ENCODE results near the gene RAB11A.

The RAB11A gene

DNA sequence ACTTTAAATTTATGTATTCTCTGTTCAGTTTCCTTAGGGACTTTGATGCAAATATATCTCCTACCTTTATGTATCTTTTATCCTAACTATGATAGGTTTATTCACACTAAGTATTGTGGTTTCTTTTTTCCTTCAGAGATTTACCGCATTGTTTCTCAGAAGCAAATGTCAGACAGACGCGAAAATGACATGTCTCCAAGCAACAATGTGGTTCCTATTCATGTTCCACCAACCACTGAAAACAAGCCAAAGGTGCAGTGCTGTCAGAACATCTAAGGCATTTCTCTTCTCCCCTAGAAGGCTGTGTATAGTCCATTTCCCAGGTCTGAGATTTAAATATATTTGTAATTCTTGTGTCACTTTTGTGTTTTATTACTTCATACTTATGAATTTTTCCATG, 18.3 kb downstream of the RAB11A start:
- DNase-seq = no peak

DNA sequence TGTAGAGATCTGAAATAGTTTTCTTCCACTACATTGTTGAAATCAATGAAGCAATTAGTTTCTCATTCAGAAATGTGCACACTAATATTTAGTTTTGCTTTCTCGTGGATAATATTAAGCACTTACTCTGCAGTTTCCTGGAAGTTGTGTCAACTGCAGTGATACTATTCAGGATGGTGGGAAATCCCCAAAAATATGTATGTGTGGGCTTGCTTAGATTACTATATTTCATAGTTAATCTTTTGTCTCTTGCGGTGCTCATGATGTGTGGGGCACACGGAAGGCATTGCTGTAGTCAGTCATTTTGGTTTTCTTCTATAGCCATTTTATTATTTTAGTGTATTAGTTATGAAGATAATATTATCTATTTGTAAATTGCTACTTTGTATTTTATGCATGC, 19.7 kb downstream of the RAB11A start:
- DNase-seq = no peak

DNA sequence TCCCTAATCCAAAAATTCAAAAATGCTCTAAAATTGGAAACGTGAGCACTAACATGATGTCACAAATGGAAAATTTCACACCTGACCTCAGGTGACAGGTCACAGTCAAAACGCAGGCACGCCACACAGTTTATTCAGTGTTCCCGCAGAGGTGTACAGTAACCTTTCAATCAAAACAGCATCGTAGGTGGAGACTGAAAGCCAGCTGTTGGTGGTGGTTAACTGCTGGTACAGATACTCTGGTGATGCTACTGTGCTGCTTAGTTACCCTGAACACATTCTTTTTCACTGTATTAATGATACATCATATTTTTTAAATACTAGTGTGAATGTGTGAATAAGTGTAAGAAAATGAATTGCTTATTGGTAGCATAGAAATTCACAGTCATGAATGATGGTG, 23.8 kb downstream of the RAB11A start:
- DNase-seq = no peak

DNA sequence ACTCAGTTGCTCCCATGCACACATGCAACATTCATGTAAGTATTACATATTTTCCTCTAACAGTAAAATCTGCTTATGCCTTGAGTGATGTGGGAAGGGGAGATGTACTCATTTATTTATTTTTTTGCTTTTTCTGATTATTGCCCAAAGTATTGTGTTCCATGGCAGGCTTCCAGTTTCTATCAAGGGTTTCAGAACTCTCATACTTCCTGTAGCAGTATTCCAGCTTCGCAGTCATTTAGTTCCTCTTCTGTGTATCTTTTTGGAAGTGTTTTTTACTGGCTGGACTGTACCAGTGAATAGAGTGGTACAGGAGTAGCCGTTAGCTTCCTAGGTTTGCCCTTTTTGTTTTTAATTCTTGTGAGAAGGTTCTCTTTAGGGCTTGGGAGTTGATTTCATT, 26.9 kb downstream of the RAB11A start:
- no peak for DNase-seq

DNA sequence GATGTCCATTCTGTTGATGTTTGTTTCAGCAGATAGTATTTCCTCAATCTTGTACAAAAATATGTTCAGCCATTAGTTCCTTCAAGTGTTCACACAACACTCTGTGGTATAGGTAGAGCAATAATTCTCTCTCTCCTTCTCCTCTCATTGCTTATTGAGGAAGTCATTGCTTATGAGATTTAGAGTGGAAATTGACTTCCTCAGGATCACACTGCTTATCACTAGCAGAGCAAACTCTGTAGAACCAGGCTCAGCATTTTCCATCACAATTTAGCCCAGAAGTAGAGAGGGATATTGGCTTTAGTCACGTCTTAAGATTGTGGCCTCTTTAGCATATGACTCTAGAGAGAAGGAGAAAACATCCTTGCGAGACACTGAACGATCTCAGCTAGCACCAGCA, 31.2 kb downstream of the RAB11A start:
- DNase-seq = no peak

DNA sequence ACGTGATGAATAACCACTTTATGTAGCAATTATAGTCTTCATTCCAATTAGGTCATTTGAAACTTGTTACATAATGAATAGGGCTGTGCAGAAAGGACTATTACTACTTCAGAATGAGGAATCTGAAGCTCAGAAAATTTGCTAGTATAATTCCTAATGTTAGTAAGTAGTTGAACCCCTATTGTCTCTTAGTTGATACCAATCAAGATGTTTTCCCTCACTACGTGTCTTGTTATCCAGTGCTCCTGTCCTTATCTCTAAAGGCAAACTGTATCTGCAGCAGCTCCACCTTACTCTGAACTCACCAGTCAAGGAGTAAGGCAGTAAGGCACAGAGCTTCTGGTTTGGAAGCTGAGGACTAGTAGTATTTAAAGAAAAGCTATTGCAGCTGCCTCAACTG, 32.0 kb downstream of the RAB11A start:
- DNase-seq = no peak

DNA sequence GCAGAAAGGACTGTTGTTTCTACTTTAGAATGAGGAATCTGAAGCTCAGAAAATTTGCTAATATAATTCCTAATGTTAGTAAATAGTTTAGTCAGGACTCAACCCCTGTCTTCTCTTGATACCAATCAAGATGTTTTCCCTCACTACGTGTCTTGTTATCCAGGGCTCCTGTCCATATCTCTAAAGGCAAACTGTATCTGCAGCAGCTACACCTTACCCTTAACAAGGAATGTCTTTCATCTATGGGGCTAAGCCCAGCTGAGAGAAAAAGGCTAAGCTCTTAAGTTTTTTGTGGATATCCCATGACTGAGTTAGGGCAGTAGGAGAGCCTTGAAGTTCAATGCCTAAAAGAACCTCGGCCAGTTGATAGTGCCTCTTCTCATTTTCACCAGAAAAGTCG, 32.5 kb downstream of the RAB11A start:
- DNase-seq = no peak

DNA sequence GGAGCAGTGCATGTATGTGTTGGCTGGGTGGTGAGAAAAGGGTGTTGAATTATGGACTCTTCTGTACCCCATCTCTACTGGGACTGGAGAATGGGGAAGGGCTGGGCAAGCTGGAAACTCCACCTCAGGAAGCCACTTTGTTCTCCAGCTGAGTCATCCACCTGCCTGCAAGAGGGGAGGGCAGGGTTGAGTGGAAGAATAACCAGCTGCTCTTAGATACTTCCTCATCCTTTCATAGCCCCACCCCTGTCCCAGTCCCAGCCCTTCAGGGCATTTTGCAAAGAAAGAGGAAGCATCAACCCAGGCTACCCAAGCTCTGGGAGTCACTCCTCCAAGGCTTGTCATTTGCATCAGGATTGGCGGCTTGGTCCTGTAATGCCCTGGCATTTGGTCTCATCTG, 33.1 kb downstream of the RAB11A start:
- peak; percentile 91 for DNase-seq

DNA sequence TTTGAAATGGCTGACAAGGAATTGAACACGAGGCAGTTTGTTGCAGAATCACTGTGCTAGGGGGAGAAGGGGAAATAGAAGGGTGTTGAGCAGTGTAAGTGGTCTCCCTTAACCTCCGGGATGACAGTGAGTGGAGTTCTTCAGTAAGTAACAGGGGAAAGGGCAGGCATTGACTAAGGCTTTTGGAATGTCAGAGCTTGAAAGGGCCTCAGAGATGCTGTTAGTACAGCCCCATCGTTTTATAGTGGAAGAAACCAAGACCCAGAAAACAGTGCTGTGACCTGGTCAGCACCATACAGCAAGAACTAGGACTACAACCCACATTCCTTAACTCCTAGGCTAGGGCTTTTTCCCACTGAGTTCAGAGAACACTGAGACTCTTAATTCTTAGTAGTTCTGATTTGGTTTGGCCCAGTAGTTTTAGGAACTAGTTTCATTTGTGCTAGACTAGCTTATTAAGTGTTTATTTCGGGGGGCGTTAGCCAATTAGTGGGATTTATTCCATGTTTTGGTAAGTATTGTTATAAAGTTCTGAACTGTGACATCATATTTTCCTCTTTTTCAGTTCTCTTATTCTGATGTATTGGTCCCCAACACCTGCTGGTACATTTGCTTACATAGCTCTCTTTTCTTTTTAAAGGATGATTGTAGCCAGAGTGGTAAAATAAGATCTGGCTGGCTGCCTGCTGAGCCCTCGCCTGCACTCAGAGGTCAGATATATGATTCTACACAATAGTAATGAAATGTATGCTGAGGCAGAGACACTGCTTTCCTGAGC, 34.2 kb downstream of the RAB11A start:
- no peak for DNase-seq

DNA sequence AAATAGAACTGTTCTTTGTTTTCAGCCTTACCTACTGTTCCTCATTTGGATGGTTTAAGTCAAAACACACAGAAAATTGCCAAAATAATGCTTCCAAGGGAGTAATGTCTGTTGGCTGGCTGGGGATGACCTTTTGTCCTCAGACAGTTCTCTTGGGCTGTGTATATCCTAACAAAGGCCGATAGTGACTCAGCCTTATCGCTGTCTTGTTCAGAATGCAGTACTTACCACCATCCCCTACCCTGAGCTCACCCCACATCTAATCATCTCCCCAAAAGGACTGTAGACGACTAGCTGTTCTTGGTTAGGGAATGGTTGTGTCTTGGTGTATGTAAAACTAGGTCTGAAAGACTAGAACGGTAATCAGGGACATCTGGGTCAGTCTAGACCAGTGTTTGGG, 35.0 kb downstream of the RAB11A start:
- DNase-seq = no peak

DNA sequence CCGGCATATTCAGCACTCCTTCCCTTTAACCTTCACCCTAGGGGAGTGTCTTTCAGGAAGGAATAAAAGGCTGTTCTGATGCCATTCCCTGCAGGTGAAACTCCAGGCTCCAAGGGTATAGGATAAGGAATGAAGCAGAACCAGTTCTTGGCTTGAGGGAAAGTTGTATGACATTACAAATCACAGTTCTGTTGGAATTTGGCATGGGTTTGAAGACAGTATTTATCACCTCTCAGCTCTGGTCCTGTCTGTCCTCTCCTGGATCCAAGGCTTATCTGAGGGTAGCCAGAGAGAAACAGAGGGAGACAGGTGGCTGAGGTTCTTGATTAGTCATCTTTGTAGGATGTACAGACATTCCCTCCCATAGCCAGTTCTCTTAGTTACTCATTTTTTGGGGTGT, 37.1 kb downstream of the RAB11A start:
- DNase-seq = no peak

DNA sequence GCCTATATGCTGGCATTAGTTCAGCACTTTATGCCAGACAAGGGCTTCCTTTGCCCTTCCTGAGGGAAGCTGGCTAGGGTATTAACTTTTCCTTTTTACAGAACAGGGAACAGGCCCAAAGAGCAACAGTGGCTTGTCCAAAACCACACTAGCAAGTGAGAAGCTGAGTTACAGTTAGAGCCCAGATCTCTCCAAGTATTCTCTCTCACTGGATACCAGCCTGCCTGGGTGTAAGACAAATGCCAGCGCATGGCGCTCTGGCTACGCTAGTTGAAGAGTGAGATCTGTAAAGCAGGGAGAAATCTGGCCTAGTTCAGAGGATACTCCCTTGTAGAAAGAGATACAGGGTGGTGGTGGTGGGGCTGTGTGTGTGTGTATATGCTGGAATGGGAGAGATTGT, 38.4 kb downstream of the RAB11A start:
- DNase-seq = no peak

DNA sequence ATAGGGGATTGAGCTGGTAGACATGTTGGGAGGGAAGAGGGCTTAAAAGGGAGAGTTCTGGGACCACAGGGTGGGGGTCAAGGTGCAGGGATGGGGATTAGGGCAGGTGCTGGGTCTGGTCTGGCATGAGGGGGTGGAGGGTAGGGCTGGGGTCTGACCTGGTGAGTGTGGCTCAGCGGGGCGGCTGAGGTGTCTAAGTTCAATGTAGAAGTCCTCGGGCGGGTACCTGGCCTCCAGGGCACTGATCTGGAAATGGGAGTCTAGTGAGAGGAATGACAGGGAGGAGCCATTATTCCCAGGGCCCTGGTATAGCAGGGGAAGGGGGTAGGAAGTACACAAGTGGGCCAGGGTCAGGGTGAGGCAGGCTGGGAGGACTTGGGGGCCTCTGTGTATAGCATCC, 39.6 kb downstream of the RAB11A start:
- no peak for DNase-seq

DNA sequence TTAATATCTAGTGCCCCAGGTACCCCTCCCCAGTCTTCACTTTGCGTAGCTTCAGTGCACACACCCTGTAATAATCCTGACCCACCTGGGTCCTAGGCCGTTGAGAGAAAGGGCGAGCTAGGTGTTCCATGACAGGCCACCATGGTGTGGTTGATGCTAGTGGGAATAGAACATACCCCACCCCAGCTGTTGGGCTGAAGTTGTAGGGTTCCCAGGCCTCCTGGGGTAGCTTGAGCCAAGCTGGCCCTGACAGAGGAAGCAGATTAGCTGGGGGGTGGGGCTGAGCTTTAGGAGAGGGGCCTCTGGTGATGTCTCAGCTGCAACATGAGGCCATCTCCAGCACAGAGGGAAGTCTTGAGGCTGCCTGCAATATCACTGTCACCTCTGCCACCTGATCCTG, 40.5 kb downstream of the RAB11A start:
- DNase-seq = peak; percentile 25

DNA sequence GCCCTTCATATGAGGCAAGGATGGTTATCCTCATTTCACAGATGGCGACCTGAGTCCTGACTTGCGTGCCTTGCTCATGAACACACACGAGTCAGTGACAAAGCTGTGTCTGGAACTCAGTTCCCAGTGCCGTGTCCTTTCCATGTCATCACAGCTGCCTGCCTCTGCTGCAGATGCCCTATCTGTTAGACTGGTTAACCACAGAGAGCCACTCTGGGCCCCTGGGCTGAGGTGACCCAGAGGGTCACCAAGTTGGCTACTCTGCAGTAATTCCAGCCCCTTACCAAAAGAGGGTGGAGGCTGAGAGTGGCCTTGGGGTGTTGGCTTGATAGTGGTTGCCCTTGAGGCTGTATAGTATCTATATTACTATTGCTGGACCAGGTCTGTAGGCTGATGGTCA, 41.0 kb downstream of the RAB11A start:
- DNase-seq = no peak

DNA sequence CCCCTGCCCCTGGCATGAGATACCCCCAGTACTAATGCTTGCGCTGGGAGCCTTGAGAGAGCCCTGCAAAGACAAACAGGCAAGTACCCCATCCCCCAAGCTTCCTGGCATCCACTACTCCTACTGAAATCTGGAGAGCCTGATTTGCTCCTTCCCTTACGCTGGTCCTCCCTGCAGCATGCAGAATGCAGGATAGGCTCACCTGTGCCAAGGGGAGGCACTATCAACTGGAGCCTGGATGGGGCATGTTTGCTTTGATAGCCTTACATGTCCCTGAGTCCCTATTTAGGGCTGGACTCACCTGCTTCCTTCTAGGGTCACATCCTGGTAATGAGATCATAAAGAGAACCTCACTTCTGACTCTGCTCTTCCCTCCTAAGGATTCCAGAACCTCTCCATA, 42.9 kb downstream of the RAB11A start:
- DNase-seq = no peak

DNA sequence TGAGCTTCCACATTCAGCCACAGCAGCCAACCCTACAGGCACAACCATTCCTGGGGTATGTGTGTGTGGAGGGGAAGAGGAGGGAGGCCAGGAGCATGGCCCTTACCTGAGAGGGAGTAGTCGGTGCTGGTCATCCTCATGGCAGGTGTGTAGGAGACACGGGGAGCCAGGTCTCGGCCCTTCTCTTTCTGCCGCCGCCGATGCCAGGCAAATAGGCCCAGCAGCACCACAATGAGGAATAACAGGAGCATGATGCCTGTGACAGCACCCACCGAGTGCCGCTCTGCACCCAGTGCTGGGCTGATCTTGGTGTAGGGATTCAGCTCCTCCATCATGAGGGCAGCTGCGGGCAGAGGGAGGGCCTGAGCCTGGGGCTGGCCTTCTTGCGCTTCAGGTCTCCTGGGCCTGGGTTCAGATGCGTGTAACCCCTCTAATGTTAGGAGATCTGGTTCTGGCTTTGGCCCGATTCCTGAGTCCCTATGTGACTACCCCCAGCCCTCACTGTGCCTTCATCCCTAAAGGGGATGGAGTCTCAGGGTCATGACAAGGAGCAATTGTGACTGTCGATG, 44.4 kb downstream of the RAB11A start:
- DNase-seq = no peak

DNA sequence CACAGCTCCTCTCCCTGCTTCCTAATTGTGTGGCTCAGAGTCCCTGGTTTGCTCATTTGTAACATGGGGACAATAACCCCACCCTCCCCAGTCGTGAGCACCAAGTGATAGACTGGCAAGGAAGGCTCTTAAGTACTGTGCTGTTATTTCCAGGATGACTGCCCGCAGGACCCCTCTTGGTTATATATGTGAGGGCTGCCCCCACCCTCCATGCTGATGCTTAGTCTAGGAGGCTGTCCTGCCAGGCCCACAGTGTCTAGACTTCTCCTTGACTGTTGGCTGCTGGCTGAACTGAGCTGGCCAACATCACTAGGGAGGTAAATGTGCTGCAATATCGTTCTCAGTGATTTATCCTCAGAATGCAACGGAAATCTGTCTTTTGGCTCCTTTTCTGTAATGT, 45.1 kb downstream of the RAB11A start:
- no peak for DNase-seq

DNA sequence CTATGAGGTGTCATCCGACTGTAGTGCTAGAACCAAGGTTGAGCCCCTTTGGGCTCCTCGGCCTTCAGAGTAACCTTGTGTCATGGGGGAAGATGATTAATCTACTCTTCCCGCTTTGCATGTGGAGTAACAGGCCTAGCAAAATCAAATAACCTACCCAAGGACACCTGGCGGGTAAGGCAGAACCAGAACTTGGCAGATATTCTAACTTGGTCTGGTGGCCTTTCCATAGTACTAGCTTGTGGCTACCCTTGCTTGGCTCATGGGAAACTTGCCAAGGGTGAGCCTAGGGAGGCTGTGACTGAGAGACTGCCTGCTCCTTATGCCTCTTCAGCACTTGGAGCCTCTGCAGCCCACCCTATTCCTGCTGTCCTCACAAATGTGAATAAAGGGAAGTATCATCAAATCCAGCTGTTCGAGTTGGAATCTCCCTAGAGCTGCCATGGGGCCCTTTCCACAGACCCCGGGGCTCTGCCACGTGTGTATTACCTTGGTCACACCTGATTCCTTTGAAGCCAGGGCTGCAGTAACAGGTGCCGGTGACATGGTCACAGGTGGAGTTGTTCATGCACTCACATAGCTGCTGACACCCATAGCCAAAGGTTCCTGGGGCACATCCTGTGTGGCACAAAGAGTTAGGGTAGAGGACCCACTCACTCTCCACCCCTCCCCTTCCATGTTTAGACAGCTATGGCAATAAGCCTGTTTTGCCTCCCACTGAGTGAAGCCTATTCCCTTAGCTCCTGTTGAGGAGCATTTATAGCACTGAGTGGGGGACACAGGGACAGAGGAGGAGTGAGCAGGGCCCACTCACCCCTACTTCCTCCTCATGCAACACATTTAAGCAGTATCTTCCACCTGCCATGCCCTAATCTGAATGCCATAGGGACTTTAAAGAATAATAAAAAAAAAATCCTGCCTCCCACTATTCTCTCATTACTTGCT, 46.0 kb downstream of the RAB11A start:
- no peak for DNase-seq

DNA sequence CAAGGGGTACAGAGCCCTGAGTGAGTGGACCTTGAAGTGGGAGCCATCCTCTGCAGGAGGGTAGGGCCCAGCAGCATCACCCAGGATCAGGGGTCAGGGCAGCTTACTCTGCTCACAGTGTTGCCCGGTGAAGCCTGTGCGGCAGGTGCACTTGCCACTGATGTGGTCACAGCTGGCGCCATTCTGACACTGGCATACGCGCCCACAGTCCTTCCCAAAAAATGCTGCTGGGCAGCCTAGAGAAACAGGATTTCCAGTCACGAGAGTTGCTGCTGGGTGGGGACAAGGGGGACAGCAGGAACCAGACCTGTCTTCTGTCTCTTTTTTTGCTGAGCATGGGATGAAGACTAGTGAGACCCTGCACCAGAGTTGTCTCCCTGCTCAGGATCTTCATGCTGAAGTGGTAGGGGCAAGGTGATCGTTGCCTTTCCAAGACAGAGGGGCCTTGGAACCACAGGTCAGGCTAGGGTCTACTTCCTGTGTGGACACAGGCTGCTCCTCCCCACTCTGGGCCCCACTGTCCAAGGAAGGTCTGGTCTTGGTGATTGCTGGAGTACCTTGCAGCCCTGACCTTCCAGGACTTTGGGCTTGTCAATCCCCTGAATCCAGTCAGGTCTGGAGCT, 46.9 kb downstream of the RAB11A start:
- DNase-seq = no peak

DNA sequence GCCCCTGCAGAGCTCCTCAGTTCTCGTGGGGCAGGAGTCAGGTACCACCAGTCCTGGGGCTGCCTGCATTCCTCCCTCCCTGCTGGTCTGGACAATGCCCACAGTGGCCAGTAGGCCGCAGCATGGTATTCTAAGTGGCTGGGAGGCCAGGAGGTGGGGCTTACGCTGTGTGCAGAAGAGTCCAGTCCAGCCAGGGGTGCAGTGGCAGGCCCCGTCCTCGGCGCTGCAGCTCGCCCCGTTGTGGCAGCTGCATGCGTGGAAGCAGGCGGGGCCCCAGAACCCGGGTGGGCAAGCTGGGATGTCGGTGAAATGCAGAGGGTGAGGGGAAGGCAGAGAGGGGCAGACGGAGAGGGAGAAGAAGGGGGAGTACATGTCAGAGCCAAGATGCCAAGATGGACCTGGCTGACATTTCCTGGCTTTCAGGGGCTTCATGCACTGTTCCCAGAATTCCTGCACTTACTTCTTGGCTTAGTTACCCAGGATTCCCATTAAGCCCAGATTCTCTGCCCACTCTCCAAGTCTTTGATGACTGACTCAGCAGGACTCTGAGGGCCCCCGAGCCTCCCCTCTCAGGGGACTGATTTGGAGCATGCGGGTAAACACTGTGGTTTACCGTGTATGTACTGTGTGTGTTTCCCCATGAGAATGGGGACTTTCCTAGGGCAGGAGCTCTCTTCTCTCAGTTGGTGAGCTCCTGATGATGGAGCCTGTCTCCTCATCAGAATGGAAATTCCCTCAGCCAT, 47.5 kb downstream of the RAB11A start:
- peak; percentile 55 for DNase-seq

DNA sequence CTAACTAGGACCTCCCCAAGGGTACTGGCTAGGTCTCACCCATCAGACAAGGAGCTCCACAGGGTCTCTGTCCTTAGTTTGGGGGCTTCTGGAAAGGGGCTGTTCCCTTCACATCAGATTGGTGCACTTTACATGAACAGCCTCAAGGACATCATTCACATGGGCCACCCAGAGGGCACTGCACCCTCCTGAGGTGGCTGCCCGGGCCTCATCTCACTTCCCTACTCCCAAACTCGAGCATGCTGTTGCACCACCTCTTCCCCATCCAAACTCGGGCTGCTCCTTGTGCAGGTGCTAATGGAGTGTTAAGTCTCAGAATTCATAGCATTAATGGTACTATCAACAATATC, 48.1 kb downstream of the RAB11A start:
- DNase-seq = no peak

DNA sequence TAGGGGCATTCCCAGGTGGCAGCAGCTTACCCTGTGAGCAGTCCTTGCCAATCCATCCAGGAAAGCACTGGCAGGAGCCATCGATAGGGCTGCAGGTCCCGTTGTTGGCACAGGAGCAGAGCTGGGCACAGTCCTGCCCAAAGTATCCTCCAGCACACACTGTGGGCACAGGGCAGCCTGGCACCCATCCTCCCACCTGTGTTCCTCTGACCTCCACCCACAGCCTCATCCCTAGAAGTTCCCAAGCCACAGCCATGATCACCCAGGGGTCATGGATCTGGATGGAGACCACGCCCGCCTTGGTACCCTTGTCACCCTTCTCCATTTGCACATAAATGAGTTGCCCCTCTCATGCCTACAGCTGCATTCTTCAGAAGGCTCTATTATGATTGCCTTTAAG, 48.6 kb downstream of the RAB11A start:
- DNase-seq = no peak
